ENCODE results near the gene TTC7B.

Gene TTC7B

GRCh38 chr14:90758028-90758889 is 58.0 kb downstream of the TTC7B start:
- peak; percentile 88 for TF ChIP-seq CTCF (IDR thresholded peaks at IDR 0.05)
- no peaks in the 10 kb centered on the region for H3K9me3 ChIP-seq (ENCODE audit: control insufficient read depth, low read length)
- peak overlapping the region; percentile 79 for H3K27ac ChIP-seq
- no peaks in the 10 kb centered on the region for H3K27me3 ChIP-seq (ENCODE audit: control insufficient read depth, insufficient read depth, low read length)
- H3K4me3 ChIP-seq (ENCODE audit: low read depth, low read length) = peak overlapping the region; percentile 64
- H3K36me3 ChIP-seq (ENCODE audit: control insufficient read depth, insufficient read depth, low read length) = no peaks in the 10 kb centered on the region
- peaks cover 8% of the 10 kb centered on the region for H3K79me2 ChIP-seq
- peak overlapping the region; percentile 93 for H3K4me2 ChIP-seq (ENCODE audit: low read length)
- H3K9ac ChIP-seq = peak overlapping the region; percentile 49
- H2AFZ ChIP-seq = peak overlapping the region; percentile 92
- peaks cover 5% of the 10 kb centered on the region for H3K4me1 ChIP-seq

- Histone ChIP-seq H3K27ac (no peak overlapping the region), H3K27me3 (ENCODE audit: control insufficient read depth, insufficient read depth, low read length) (no peaks in the 10 kb centered on the region), H3K9me3 (ENCODE audit: control insufficient read depth, low read length) (no peaks in the 10 kb centered on the region), H3K4me2 (ENCODE audit: low read length) (no peak overlapping the region), H2AFZ (peak overlapping the region; percentile 85), H3K36me3 (ENCODE audit: control insufficient read depth, insufficient read depth, low read length) (no peaks in the 10 kb centered on the region), H3K4me1 (peaks cover 5% of the 10 kb centered on the region), H3K9ac (no peak overlapping the region), H3K79me2 (peaks cover 2% of the 10 kb centered on the region), H3K4me3 (ENCODE audit: low read depth, low read length) (no peak overlapping the region)
- no peak for TF ChIP-seq CTCF (IDR thresholded peaks at IDR 0.05)
These were observed 58.8 kb downstream of the TTC7B start for GRCh38 chr14:90757452-90757851.

GRCh38 chr14:90756755-90757345 is 59.4 kb downstream of the TTC7B start:
- H3K4me1 ChIP-seq = peaks cover 5% of the 10 kb centered on the region
- no peaks in the 10 kb centered on the region for H3K9me3 ChIP-seq (ENCODE audit: control insufficient read depth, low read length)
- no peak overlapping the region for H3K9ac ChIP-seq
- no peaks in the 10 kb centered on the region for H3K36me3 ChIP-seq (ENCODE audit: control insufficient read depth, insufficient read depth, low read length)
- no peak overlapping the region for H3K4me3 ChIP-seq (ENCODE audit: low read depth, low read length)
- peaks cover 2% of the 10 kb centered on the region for H3K79me2 ChIP-seq
- no peaks in the 10 kb centered on the region for H3K27me3 ChIP-seq (ENCODE audit: control insufficient read depth, insufficient read depth, low read length)
- H3K4me2 ChIP-seq (ENCODE audit: low read length) = no peak overlapping the region
- no peak for TF ChIP-seq CTCF (IDR thresholded peaks at IDR 0.05)
- H2AFZ ChIP-seq = no peak overlapping the region
- no peak overlapping the region for H3K27ac ChIP-seq

GRCh38 chr14:90755661-90756304 is 60.4 kb downstream of the TTC7B start:
- H3K79me2 ChIP-seq = no peaks in the 10 kb centered on the region
- no peak overlapping the region for H3K27ac ChIP-seq
- TF ChIP-seq CTCF (IDR thresholded peaks at IDR 0.05) = no peak
- no peaks in the 10 kb centered on the region for H3K9me3 ChIP-seq (ENCODE audit: control insufficient read depth, low read length)
- no peaks in the 10 kb centered on the region for H3K27me3 ChIP-seq (ENCODE audit: control insufficient read depth, insufficient read depth, low read length)
- no peak overlapping the region for H3K4me2 ChIP-seq (ENCODE audit: low read length)
- peaks cover 5% of the 10 kb centered on the region for H3K4me1 ChIP-seq
- H3K36me3 ChIP-seq (ENCODE audit: control insufficient read depth, insufficient read depth, low read length) = no peaks in the 10 kb centered on the region
- H3K9ac ChIP-seq = no peak overlapping the region
- no peak overlapping the region for H2AFZ ChIP-seq
- no peak overlapping the region for H3K4me3 ChIP-seq (ENCODE audit: low read depth, low read length)

All from parathyroid adenoma (tissue), 2 donors.